HG03460 (cell line): Measurements from ENCODE around the gene EGFL7.

Source experiments
- ATAC-seq: cut with Tn5 transposase; IDR thresholded peaks from one replicate; pipeline ENCODE4 v1.9.1; 2021; ENCODE audit not compliant: unreplicated experiment

Gene EGFL7

GRCh38 chr9:136643596-136644342 is 18.9 kb upstream of the EGFL7 start:
- no peak for ATAC-seq

- no peak for ATAC-seq
Measured at GRCh38 chr9:136644343-136644592, 18.4 kb upstream of the EGFL7 start.

DNA sequence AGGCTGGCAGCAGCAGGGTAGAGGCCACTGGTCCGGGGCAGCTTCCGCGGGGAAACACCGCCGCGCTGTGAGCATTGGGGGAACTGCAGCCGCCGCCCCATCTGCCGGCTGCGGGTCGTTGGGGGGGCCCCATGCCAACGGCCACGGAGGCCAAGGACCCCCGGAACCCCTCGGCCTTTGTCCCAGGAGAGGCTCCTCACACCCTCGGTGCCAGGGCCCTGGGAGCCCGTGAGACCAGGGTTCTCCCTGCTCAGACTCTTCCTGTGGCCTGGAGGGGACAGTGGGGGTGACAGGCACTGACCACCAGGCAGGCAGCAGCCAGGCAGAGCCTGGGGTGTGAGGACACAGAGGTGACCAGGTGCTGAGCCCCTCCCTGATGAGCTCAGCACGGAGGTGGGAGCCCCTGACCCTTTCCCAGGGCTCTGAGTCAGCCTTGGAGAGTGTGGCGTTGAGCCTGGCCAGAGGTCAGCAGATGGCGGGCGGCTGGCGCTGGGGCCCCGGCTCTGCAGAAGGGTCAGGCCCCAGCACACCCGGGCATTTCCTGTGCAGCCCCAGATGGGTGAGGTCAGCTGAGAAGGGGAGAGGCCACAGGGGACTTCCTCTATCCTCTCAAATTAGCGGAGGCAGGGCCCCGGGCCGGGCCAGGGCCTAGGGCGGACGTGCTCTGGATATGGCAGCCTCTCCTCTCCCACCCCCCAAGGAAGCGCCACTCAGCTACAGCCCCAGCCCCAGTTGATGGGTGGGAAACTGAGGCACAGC is 17.9 kb upstream of the EGFL7 start:
- ATAC-seq, result no peak

DNA sequence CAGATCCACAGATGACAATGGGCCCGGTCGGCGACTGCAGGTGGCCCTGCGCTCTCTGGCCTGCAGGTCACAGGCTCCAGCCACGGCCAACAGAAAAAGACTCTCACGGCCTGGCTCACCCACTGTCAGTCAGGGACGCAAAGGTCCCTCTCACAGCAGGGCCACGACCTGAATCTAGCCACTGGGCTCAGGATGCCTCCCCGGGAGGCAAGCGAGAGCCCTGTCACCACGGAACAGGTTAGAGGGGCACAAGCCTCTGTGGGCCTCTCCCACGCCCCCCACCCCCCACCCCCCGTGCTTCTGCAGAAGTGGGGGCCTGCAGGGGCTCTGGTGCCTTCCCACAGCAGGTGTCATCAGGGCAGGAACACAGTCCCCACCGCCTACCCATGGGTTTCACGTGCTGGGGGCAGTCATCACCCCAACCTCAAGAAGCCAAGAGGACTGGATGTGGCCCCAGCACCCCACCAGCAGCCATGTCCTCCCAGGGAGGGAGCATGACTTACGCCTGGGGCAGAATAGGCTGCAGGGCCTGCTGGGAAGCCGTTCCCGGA is 17.3 kb upstream of the EGFL7 start:
- no peak for ATAC-seq

DNA sequence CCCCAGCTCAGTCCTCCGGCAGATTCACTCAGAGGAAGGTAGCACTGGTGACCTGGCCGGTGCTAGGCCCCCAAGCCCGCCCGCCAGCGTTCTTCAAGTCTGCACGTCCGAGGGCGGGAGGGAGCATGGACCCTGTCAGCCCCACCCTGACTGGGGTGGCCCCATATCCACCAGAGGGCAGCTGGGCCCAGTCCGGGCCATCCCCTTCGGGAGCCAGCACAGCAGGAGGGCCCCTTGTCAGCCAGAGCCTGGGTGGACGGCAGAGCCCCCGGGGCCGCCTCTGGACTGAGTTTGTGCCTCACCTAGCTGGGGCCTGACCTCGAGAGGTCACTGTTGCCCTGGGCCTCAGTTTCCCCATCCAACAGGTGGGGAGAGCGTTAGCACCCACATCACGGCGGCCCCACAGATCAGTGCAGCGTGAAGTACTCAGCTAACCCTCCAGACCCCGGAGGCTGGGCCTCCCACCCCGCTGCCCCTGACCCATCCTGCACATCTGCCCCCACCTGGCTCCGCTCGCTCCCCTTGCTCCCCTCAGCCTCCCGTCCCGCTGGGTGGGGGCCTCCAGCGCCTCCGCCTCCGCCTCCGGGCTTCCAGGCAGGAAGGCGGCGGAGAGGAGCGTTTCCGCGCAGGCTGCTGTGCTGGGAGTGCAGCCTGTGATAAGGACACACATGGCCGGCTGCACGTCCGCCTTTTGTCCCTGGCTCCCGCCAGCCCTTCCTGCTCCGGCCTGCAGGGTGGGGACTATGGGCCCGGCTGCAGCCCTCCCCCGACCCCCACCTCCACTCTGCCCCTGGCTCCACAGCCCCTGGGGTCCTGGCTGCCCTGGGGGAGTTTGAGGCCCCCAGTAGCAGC is 16.6 kb upstream of the EGFL7 start:
- no peak for ATAC-seq

- ATAC-seq, result no peak
Measured at GRCh38 chr9:136646827-136647711, 15.6 kb upstream of the EGFL7 start.

DNA sequence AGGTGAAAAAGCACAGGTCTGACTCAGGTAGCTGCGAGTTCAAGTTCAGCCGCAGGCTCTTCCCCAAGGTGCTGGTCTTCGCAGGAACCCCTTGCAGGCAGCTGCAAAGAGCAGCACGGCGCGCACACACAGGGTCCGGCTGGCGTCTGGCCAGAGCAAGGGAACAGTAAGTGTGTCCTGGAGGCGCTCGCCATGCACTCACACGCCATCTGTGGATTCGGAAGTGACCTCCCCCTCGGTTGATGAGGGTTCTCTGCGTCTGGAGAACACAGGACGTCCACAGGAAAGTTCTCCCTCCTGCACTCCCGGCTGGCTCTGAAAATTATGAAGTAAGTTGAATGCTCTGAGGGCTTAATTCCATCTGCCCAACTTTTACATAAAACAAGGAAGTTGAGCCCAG is 14.0 kb upstream of the EGFL7 start:
- no peak for ATAC-seq

- ATAC-seq, result no peak
Measured at GRCh38 chr9:136650021-136650420, 12.7 kb upstream of the EGFL7 start.

GRCh38 chr9:136650648-136651047 is 12.1 kb upstream of the EGFL7 start:
- no peak for ATAC-seq

- no peak for ATAC-seq
Measured at GRCh38 chr9:136651860-136652259, 10.9 kb upstream of the EGFL7 start.

- no peak for ATAC-seq
Measured at GRCh38 chr9:136653323-136654079, 9.2 kb upstream of the EGFL7 start.

- ATAC-seq, result no peak
Measured at GRCh38 chr9:136654820-136655535, 7.7 kb upstream of the EGFL7 start.

DNA sequence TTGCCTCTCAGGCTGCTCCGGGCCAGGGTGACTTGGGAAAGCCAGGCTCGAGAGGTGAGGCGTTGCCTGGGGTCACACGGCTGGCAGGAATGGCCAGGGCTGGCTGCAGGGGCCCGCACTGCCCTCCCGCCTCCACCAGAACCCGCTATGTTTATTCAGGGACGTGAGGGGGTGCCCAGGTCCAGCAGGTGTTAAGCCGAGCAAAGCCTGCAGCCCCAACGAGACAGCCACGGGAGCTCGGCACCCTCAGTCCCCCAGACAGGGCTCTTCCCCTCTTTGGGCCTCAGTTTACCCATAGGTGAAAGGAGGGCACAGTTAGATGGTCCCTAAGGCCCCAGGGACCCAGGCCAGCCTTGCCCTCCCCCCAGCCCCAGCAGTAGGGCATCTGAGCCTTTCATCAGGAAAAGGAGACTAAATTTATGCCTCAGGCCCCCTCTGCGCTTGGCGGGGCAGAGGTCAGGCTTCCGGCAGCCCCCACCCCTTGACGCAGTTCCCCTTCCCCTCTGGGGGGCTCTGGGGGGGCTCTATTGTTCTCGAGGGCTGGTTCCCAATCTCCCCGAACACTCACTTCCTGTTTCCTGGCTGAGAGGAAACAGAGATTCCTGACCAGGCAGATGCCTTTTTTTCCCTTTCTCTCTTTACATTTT is 7.1 kb upstream of the EGFL7 start:
- no peak for ATAC-seq

GRCh38 chr9:136656183-136656738 is 6.5 kb upstream of the EGFL7 start:
- no peak for ATAC-seq

GRCh38 chr9:136656795-136657611 is 5.7 kb upstream of the EGFL7 start:
- ATAC-seq, result no peak

- no peak for ATAC-seq
Measured at GRCh38 chr9:136657974-136658848, 4.5 kb upstream of the EGFL7 start.
